GM12872 (cell line): Measurements from ENCODE around the gene HOXC9.

ENCODE experiments used
- TF ChIP-seq, protein P1 (sequence below): IDR thresholded peaks from 3 replicates; pipeline ENCODE4 v1.5.1; 2011; ENCODE audit warnings: low read depth, mild to moderate bottlenecking, low read length, moderate library complexity; ENCODE audit not compliant: insufficient read depth

HOXC9 gene

DNA sequence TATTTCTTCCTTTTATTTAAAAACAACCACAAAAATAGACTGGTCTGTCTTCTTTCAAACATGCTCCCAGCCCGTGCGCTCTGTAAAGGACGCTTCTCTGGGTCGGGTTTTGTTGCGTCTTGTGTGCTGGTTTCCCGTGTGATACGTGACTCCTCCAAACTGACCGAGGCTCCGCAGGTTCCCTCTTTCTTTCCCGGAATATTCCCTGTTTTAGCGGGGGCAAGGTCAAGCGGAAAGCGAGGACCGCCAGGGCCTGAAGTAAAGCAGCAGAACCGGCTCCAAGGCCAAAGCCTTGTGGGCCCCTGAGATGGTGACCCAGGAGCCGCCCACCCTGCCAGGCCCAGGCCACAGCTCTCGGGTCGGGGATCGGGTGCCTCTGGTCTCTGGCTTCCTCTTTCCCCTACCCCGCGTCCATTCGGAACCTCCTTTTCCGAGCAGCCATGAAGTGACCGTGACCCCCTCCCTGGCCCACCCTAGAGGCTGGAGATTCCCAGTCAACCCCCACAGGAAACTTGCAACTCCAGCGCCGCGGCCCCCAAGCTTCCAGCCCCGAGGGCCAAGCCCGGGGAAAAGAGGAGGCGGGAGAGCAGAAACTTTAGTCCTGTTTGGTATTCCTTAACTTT lies 15.9 kb upstream of the HOXC9 start:
- TF ChIP-seq, protein P1, sequence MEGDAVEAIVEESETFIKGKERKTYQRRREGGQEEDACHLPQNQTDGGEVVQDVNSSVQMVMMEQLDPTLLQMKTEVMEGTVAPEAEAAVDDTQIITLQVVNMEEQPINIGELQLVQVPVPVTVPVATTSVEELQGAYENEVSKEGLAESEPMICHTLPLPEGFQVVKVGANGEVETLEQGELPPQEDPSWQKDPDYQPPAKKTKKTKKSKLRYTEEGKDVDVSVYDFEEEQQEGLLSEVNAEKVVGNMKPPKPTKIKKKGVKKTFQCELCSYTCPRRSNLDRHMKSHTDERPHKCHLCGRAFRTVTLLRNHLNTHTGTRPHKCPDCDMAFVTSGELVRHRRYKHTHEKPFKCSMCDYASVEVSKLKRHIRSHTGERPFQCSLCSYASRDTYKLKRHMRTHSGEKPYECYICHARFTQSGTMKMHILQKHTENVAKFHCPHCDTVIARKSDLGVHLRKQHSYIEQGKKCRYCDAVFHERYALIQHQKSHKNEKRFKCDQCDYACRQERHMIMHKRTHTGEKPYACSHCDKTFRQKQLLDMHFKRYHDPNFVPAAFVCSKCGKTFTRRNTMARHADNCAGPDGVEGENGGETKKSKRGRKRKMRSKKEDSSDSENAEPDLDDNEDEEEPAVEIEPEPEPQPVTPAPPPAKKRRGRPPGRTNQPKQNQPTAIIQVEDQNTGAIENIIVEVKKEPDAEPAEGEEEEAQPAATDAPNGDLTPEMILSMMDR: no peak

DNA sequence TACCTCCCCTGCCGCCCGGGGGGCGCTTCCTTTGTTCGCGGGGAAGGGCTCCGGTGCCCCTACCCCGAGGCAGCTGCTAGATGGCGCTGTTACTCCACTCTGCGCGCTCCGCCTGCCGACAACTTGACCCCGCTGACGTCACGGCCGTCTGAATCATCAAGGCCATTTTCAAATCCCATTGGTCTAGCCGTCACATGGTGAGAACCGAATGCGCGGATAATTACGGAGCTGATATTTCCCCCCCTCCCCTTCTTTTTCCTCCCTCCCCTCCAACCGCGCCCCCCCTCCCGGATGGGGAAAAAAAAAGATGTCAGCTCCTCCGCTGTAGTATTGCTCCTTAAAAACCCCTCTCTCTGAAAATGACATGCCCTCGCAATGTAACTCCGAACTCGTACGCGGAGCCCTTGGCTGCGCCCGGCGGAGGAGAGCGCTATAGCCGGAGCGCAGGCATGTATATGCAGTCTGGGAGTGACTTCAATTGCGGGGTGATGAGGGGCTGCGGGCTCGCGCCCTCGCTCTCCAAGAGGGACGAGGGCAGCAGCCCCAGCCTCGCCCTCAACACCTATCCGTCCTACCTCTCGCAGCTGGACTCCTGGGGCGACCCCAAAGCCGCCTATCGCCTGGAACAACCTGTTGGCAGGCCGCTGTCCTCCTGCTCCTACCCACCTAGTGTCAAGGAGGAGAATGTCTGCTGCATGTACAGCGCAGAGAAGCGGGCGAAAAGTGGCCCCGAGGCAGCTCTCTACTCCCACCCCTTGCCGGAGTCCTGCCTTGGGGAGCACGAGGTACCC lies 14.9 kb upstream of the HOXC9 start, which contains the start of gene HOXC10:
TSS of gene HOXC10 (plus strand) at position 246 of the 791 bp plus-strand sequence. CDS start at position 360, 114 bp downstream.
- TF ChIP-seq, protein P1: peak; percentile 79

DNA sequence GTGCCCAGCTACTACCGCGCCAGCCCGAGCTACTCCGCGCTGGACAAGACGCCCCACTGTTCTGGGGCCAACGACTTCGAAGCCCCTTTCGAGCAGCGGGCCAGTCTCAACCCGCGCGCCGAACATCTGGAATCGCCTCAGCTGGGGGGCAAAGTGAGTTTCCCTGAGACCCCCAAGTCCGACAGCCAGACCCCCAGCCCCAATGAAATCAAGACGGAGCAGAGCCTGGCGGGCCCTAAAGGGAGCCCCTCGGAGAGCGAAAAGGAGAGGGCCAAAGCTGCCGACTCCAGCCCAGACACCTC lies 14.3 kb upstream of the HOXC9 start:
- TF ChIP-seq, protein P1: no peak

DNA sequence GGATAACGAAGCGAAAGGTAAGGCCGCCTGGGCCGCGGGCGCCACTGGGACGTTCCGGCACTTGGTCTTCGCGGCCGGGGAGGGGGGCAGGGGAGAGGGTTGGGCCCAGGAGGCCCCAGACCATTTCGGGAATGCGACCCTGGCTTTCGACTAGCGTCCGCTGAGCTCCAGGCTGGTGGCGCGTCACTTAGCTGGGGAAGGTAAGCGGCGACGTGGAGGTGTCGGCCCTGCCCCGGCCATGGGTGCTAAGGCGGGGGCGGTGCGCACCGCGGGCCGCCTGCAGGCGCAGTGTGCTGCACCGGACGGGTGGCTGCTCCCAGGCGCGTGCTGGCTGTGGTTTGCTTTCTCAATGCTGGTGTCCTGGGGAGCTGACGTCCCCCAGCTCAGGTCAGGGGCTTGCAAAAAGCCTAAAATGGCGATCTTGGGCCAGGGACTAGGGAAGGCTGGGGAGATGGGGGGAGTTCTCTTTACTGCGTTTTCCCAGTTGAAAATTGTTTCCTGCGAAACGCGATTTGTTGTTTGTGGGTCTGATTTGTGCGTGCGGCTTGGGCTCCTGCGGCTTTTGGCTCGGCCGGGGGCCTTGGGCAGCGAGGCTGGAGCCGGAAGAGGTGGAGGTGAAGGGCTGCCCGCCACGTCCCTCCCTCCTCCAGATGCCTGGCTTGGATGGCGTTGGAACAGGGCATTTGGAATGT lies 13.8 kb upstream of the HOXC9 start:
- TF ChIP-seq, protein P1: no peak

DNA sequence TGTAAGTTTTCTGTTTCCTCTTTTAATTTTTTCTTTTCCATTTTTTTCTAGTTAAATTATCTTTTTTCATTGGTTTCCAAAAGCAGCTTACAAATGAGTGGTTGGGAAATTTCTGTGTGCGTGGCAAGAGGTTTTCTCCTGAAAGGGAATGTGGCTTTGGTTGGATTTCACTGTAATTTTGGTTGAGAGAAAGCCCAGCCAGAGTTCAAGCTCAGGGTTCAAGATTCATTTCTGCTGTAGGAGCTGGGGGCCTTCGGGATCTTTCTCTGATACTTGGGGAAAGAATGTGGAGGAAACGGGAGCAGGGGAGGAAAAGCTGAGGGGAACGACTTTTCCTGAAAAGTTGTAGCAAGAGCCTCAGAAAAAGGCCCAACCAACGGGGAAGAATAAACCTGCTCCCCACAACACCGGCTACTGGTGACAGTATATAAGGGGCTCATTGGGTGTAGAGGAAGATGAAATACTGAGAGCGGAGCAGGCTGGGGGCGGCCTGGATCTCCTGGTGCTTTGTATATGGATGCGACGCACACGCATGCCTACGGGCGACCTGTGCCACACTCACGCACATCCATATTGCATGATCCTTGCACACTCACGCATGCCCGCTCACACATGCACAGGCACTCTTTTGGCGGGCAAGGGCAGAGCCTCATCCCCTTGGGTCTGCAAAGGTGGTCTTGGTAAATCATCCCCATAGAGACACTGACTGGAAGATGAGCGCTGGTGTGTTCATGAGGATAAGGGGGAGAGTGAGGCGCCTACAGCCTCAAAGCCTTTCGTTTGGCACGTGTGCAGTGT lies 13.1 kb upstream of the HOXC9 start:
- TF ChIP-seq, protein P1: no peak

DNA sequence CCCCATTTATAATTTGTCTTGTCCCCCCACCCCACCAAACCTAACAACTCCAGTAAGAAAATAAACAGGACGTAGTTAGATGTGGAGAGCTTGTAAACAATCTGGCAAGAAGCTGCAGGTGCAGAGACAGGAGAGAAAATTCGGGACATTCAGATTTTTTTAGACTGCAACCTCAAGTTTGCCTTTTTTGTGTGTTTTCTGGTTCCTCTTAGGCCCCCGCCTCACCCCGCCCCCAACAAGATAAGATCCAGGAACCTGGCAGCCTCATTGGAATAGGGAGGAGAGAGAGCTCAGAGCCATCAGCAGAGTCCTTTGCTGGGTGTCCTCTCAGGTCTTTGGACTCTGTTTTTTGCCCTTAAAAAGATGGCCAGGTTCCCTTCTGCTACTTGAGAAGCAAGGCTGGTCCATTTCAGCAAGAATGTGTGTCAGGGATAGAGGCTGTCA lies 12.2 kb upstream of the HOXC9 start:
- TF ChIP-seq, protein P1: no peak
